HG03571 (cell line): ENCODE measurements around the gene AK1.

Experiments
- ATAC-seq: cut with Tn5 transposase; IDR thresholded peaks from one replicate; pipeline ENCODE4 v1.9.1; 2021; ENCODE audit not compliant: unreplicated experiment

Gene AK1

GRCh38 chr9:127909839-127910273, 32.4 kb upstream of the AK1 start:
- no peak for ATAC-seq

- ATAC-seq, result no peak
Observed at GRCh38 chr9:127908660-127908926, 31.1 kb upstream of the AK1 start.

GRCh38 chr9:127907867-127908659, 30.6 kb upstream of the AK1 start:
- ATAC-seq, result no peak

GRCh38 chr9:127905788-127906191, 28.3 kb upstream of the AK1 start:
- ATAC-seq, result no peak

GRCh38 chr9:127905004-127905728, 27.7 kb upstream of the AK1 start:
- ATAC-seq, result no peak

GRCh38 chr9:127904561-127905003, 27.1 kb upstream of the AK1 start:
- ATAC-seq, result no peak

GRCh38 chr9:127903557-127904475, 26.3 kb upstream of the AK1 start:
- no peak for ATAC-seq

- peak; percentile 66 for ATAC-seq
Observed at GRCh38 chr9:127899128-127899943, 21.9 kb upstream of the AK1 start, which contains the start of gene ST6GALNAC6. Gene ST6GALNAC6, minus strand, starts transcription at chr9:127899603. Its CDS starts 1,622 bp downstream, at chr9:127897981.

GRCh38 chr9:127898433-127899127, 21.1 kb upstream of the AK1 start:
- no peak for ATAC-seq

- ATAC-seq, result no peak
Observed at GRCh38 chr9:127897193-127897692, 19.8 kb upstream of the AK1 start.

- ATAC-seq, result no peak
Observed at GRCh38 chr9:127896395-127897192, 19.1 kb upstream of the AK1 start.

GRCh38 chr9:127895811-127896210, 18.3 kb upstream of the AK1 start:
- ATAC-seq, result no peak

- ATAC-seq, result no peak
Observed at GRCh38 chr9:127893392-127893791, 15.9 kb upstream of the AK1 start.

GRCh38 chr9:127892831-127893230, 15.4 kb upstream of the AK1 start:
- ATAC-seq, result no peak

- no peak for ATAC-seq
Observed at GRCh38 chr9:127890053-127890452, 12.6 kb upstream of the AK1 start.

- ATAC-seq, result no peak
Observed at GRCh38 chr9:127887792-127888191, 10.3 kb upstream of the AK1 start.

GRCh38 chr9:127886401-127886972, 9.0 kb upstream of the AK1 start:
- ATAC-seq, result no peak

- ATAC-seq, result no peak
Observed at GRCh38 chr9:127885508-127886281, 8.2 kb upstream of the AK1 start.
